ENCODE measurements around the gene MPDZ.
"Not testable (repeated sequence)": the region's sequence is repeated elsewhere in the genome, so short reads cannot be mapped to it uniquely, and the experiment has no call there.

MPDZ gene

DNA sequence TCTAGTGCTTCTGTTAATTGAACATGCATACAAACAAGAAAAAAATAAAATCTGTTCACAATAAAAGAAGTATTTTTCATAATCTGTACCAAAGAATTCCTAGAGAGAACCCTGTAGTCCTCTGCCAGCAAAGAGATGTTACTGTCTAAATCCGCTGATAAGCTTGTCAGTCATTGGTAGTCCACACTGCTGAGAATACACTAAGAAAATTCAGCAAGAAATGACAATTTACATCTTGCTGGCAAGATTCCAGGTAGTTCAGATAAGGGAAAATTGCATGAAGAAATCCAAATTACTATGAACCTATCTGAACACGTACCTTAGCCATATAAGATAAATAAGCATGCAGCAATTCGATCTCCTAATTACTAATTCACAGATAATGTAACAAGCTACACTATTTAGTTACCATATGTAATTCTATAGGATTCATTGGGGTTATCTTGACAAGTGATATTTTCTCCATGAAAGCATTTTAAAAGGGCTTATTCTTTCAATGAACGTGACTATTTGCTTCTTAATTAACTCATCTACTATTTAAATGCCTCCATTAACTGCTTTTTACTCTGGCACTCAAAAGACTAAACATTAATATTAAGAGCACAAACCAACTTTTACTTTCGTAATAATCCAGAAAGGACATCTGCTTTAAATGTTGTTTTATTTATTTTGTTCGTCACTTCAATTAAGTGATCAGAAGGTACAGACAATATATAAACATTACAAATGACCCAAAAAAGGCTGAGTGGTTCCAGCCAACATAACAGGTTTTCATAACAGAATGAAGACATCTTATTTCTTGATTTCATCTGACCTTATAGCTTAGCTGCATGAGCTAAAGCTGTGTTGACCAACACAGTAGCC is 9.7 kb downstream of the MPDZ start:
- no peak overlapping the region for H3K27ac ChIP-seq
- no peak overlapping the region for H3K4me3 ChIP-seq

DNA sequence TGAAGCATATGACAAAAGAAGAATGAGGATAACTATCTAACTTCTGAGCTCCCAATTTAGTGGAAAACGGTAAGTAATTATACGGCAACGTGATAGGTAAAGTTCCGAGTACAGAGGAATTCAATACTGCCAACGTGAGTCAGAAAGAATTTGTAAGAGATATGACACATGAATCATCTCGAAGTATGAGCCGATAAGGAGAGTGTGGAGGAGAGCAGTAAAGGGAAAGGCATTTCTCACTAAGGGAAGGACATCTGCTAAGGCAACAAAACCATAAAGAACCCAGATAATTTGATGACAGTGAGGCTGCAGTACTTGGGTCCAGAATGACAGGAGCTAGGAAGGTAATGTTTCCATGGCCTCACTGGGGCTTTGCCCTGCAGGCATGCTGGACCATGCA is 11.0 kb downstream of the MPDZ start:
- H3K4me3 ChIP-seq = no peak overlapping the region
- H3K27ac ChIP-seq = peak overlapping the region in 1 of 21 experiments; percentile 12

DNA sequence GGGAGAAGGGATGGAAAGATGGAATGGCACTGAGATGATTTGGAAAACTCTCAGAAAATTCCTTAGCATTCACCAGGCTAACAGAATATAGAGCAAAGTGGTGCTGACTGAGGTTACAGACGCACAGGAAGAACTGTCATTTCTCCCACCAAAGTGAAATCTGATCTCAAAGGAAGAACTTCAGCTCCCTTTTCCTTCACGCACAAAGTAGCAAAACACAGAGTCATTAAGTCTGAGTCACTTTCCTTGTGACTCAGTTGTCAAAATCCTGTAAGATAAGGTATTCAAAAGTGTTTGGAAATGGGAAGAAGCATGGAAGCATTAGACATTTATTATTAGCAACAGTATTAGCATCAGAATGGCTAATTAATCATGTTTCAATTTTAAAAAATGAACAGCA is 11.7 kb downstream of the MPDZ start:
- no peak overlapping the region for H3K4me3 ChIP-seq
- H3K27ac ChIP-seq = no peak overlapping the region

DNA sequence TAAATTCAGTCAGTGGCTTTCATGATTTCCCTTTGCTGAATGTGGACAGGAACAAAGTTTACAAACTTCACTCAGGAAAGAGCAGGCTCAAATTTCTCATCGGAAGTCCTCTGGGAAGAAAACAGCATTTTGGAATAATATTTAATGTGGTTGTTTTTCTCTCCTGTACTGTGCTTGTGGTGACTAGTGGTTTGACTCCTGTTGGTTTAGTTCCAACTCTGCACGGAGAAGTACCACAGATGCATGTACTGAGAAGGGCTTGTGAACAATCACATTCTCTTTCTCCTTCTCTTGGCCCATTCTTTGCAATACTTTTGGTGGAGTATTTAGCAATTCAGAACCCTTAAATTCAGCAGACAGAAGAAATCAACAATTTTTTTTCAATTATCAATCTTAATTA is 13.3 kb downstream of the MPDZ start:
- H3K27ac ChIP-seq = no peak overlapping the region

DNA sequence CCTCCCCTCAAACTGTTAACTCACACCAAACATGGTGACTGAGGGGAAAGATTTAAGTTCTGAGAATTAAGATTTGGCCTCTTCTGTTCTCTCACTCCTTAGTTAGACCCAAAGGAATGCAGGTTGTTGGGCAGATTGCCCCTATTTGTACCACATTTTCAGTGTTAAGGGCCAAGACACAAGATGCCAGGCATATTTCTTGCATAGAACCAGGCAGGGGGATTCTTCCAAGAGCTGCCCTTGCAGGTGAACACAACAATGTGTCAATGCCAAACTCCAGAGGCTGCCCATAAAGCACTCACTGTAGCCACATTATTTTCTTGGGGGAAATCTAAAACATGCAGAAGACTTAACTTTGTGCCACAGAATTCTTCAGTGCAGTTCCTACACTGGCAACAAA is 14.7 kb downstream of the MPDZ start:
- peak overlapping the region in 1 of 21 experiments; percentile 36 for H3K27ac ChIP-seq

More for the DNA sequence above, 13.3 kb downstream of the MPDZ start:
- H3K4me3 ChIP-seq = no peak overlapping the region

DNA sequence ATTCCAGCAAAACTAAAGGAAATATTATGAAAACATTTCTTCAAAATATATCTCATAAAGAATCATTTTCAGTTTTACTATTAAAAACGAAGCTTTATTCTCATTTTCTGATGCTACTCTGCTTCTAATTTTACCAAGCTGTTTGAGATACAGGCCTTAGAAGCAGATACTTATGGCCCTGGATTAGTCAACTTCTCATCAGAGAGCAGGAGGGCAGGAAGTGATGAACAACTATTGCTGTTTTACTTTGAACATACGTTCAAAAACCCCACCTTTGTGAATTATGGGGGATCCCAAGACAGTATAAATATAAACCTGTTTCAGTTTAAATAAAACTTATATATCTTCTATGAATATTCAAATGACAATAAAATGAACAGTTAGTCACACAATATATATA is 16.0 kb downstream of the MPDZ start:
- no peak overlapping the region for H3K27ac ChIP-seq
- H3K4me3 ChIP-seq = no peak overlapping the region

More for the DNA sequence above, 14.7 kb downstream of the MPDZ start:
- no peak overlapping the region for H3K4me3 ChIP-seq

DNA sequence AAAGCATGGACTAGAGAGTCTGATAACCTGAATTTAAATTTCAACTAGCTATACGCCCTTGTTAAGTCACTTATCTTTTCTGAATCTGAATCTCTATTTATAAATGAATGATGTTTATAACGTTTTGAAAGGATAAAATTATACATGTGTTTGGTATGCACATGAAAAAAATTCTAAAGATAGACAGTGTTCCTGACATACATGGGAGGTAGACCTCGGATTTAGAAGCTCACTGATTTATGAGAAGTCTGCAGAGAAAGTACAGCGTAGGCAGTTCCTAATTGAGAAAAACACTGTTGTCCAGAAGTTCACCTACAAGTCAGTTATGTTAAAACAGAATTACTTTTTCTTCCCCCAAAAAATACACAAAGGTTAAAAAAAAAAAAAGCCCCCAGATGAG is 26.6 kb downstream of the MPDZ start:
- Histone ChIP-seq H3K27ac (no peak overlapping the region), H3K4me3 (no peak overlapping the region)

DNA sequence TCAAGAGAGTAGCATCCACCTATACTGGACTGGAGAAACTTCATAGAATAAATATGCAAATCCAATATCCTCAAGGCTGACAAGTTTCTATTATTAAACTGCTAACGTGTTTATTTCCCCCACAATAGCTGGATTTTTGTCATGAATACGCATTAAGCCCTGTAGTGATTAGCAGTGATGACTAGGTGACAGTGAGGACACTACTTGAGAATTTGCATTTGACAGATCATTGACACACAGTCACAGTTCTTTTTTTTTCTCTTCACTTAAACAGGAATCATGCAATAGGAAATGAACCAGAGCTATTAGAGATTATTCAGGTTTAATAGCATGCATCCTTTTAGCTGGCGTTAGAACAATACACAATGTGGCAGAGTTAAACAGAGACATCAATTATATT is 35.3 kb downstream of the MPDZ start:
- Histone ChIP-seq H3K4me3 (no peak overlapping the region), H3K27ac (no peak overlapping the region)

DNA sequence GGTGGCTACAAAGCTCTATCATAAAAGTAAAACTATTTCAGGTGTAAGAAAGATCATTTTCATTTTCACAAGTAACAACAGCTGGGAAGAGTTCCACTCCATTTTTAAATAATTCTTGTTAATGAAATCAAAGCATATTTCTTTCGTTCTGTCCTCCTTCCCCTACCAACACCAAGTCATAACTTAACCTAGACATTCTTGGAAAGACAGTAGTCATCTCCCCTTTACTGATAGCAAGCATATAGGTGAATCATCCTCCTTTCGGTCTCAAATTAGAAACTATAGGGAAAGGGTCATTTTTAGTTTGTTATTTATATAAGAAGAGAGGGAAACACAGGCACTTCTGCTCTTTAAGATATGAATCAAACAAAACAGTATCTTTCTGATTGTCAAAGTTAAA is 38.2 kb downstream of the MPDZ start:
- no peak overlapping the region for H3K27ac ChIP-seq
- H3K4me3 ChIP-seq = no peak overlapping the region

DNA sequence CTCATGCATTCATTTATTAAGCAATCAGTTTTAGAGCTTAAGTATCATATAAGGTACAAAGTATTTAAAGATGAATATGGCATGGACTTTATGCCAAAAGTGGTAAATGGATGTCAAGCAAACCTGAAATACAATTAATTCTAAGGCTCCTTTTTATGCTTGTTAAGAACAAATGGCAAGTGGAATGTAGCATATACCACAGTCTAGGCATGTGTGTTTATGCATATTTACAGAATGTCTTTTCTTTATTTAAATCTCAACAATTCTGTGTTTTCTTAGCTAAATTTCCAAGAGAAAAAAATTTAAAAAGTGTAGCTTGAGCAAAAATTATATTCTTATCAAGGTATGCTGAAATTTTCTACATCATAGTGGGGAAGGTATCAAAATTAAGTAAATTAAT is 39.8 kb downstream of the MPDZ start:
- H3K4me3 ChIP-seq = no peak overlapping the region
- no peak overlapping the region for H3K27ac ChIP-seq

DNA sequence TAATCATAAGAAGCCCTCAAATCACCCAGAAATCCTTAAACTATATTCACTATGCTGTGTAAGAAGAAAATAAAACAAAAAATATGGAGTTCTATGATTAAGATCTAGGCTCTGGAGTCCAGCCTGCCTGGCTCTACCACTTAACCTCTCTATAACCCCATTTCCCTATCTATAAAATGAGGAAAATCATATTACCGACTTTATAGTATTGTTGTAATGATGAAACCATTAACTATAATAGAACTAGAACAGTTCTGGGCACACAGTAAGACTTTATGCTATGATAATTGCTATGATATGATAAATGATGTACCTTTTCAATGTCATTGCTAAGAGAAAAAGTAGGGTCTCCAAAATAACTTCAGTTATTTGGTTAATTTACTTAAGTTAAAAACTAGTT is 40.3 kb downstream of the MPDZ start:
- H3K4me3 ChIP-seq = no peak overlapping the region
- no peak overlapping the region for H3K27ac ChIP-seq

DNA sequence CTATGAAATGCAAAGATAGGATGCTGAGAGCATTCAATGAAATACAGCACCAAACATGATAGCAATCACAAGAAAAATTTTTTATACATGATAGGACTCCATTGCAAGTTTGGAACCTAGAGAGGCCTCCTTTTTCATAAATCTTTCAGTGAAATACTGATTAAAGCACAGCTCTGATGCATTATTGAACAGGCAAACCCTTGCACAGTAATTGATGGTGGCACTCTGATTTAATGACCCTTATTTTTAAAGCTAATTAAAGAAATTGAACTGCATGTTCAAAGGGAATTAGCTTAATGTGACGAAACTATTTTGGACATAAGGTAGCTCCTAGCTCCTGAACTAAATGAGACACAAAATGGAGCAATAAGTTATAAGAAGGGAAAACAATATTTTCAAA is 44.6 kb downstream of the MPDZ start:
- Histone ChIP-seq H3K4me3 (no peak overlapping the region), H3K27ac (no peak overlapping the region)

DNA sequence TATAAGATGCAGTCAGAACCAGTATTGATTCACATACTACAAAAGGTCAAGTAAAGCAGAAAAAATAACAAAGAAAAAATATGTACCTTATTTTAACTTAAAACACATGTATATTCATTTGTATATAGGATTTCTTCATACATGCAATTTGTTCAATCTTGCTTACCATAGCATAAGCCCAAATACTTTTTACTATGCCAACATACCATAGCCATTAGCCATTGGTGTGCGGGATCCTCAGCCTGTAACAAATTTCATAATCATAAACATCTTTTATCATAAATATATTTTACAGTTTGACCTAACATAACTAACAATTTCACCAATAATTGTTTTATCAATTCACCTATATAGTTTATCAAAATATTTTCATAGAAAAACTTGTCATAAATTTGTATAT is 51.1 kb downstream of the MPDZ start:
- Histone ChIP-seq H3K27ac (no peak overlapping the region), H3K4me3 (no peak overlapping the region)

DNA sequence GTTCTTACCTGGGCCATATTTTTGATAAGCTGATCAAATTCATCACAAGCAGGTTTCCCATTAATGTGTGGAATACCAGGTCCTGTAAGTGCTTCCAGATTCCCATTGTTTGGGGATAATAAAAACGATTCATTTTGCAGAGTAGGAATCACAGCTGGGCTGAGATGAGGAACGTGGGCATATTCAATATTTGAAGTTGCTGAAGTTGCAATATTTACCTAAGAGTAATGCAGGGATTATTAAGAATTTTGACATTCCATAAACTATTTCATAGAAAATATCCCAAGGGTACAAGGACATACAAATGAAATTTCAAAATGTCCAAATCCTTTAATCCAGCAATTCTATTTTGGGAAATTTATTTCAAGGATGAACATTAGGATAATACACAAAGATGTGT is 55.1 kb downstream of the MPDZ start:
- Histone ChIP-seq H3K4me3 (no peak overlapping the region), H3K27ac (no peak overlapping the region)

DNA sequence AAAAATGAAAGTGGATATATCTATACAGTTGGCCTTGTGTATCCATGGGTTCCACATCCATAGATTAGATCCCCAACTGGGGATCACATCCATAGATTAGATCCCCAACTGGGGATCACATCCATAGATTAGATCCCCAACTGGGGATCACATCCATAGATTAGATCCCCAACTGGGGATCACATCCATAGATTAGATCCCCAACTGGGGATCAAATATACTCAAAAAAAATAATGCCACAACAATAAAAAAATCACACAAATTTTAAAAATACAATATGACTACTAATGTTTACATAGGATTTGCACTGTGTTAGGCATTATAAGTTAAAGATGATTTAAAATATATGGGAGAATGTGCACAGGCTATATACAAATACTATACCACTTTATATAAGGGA is 56.8 kb downstream of the MPDZ start:
- H3K4me3 ChIP-seq, H3K27ac ChIP-seq: not testable (repeated sequence)

DNA sequence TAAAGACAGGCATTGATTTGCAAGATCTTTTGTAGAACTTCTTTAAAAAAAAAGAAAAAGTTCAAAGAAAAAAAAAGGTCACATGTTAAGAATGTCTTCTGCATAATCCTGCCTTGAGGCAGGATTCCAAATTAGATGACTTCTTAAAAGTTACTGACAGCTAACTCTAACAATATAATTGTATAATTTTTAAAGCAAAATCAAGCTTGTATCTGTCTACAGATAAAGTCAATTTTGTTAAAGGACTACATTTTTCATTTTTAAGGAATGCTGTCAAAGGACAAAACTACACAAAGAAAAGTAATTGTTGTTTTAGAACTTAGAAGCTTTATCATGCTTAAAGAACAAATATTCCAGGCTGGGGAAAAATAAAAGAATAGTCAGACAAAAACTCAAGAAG is 57.8 kb downstream of the MPDZ start:
- Histone ChIP-seq H3K27ac (no peak overlapping the region), H3K4me3 (no peak overlapping the region)

DNA sequence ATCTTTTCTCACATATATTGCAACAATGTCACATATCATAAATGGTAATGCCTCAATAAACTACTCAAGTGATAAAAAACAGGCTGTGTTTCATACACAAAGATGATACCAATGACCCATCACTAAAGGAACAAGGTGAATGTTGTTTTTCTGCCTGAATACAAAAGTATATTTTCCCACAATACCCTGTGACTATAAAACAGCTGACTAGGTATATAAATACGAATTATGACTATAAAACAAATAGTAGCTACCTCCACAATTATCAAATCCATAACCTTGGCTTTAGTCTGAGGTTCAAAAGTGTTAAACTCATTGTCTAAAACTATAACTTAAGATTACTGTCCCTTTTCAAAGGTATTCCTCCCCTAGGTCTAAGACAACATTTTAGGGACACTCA is 58.7 kb downstream of the MPDZ start:
- no peak overlapping the region for H3K4me3 ChIP-seq
- H3K27ac ChIP-seq = no peak overlapping the region

DNA sequence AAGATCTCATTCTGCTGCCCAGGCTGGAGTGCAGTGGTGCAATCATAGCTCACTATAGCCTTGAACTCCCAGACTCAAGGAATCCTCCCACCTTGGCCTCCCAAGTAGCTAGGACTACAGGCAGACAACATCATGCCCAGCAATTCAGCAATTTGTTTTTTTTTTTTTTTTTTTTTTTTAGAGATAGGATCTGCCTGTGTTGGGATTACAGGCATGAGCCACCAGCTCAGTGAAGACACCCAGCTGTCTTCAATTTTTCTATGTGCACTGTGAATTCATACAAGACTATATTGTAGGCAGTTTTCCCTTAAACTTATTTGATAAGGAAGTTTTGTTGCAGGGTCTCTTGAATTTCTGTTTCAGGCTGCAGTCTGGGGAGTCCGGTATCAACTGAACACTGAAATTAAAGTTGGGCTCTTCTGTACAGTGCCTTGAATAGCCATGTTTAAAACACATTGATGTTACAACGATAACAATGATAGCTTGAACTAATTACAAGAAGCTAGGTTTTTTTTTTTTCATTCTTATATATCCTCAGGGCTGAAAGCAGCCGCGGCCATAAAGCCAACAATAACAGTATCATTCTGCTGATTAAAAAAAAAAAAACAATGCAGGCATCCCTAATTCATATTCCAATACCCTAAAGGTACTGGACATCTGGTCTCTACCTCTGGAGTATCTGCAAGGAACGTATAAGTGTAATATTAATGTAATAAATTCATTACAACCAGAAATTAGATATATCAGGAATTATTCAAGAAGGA is 63.5 kb downstream of the MPDZ start:
- no peak overlapping the region for H3K4me3 ChIP-seq
- no peak overlapping the region for H3K27ac ChIP-seq

DNA sequence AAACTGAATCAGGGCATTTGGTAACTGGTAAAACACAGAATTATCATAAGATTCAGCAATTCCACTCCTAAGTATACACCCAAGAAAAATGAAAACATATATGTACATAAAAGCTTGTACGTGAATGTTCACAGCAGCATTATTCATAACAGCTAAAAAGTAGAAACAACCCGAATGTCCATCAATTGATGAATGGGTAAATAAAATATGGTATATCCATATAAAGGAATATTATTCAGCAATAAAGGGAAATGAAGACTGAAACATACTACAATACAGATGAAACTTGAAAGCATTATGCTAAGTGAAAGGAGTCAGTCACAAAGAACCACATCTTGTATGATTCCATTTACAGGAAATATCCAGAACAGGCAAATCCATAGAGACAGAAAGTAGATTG is 65.5 kb downstream of the MPDZ start:
- Histone ChIP-seq H3K27ac (no peak overlapping the region), H3K4me3 (no peak overlapping the region)

DNA sequence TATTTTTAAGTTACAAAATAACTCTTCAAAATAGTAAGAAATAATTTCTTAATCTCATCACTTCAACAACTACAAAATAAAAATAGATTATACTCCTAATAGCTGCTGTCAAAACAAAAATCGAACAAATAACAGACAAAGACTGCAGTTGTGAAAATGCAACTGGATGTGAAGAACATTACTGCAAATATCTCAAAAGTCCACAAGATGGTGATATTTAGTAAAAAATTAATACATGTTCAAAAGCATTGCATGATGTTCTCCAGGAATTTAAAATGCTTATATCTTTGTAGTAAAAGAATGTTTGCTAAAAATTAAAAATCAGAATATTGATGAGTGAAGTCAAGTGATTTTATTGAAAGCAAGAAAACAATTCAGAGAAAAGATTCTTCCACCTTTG is 66.2 kb downstream of the MPDZ start:
- Histone ChIP-seq H3K27ac (no peak overlapping the region), H3K4me3 (no peak overlapping the region)

DNA sequence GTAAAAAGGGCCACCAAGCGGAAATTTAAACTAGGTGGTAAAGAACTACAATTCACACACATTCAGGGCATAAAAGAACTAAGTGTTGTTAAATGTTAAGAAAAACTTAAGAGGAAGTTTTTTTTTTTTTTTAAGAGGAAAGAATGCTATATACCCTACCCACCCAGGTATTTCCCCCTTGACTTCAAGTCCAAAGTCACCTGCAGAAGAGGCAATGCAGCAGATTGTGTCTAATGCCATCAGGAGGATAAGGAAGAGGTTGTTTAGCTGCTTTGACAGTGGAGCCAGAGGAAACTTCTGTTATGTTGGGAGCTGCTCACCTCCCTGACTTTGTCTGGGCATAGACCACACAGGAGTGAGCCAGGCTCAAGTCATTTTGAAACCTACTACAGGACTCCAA is 69.2 kb downstream of the MPDZ start:
- peak overlapping the region in 1 of 21 experiments; percentile 6 for H3K27ac ChIP-seq
- no peak overlapping the region for H3K4me3 ChIP-seq

Measured in skin epidermis (tissue), 12 donors.